T1000 (cell line): Measurements from ENCODE around the gene TREX2.

Experiments used
- DNase-seq: peaks from one replicate; lab custom pipeline; 2025; ENCODE audit warnings: mixed read lengths; lab: John Stamatoyannopoulos, UW

TREX2 gene

DNA sequence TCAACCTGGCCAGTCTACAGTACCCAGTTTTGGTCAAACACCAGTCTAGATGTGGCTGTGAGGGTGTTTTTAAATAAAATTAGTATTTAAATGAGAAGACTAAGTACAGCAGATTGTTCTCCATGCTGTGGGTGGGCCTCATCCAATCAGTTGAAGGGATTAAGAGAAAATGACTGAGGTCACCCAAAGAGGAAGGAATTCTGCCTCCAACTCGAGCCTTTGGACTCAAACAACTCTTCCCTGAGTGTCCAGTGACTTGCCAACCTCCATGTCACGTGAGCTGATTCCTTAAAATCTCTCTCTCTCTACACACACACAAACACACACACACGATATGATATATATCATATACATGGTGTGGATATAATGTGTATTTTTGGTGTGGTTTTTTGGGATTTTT is 10.0 kb downstream of the TREX2 start:
- no peak for DNase-seq

- no peak for DNase-seq
Measured at GRCh38 chrX:153434801-153435200, 11.1 kb downstream of the TREX2 start.

DNA sequence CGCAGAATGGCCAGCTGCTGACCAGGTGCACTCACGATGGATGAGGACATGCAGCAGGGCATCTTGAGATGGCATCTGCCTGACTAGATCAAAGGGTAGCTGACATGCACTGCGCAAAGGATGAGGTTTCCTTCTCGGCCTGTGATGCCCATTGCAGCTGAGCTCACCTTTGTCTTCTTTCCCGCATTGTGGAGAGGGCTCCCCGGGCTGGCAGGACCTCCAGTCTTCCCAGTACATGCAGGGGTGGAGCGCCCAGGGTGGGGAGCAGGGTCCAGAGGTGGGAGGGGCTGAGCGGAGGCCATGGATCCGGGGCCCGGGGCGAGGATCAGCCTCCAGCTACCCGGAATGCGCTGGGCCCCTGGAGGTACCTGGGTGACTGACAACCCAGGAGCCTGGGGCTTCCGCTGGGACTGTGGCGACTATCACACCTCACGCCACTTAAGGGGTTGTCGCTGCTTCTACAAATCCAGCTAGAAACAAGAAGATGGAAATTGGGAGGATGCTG is 12.0 kb downstream of the TREX2 start:
- no peak for DNase-seq

DNA sequence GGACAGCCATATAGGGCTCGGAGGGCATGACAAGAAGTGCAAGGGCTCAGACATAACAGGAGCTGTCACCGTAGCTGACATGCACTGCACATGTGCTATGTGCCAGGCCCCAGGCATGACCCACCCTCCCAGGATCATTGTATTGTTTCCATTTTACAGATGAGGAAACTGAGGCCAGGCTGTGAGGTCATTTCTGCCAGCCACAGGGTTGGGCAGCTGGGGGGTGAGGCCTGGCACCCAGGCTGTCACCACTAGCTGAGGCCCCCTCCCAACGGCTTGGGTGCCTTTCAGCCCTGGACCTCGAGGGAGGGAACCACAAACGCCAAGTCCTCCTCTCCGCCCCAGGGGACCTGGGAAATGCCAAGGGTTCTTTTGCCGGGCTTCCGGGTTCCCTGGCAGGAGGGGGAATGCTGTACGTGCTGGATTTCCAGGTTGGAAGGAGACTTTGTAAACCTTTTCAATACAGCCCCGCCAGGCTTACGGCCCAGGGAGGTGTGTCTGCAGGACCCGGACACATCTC is 12.6 kb downstream of the TREX2 start:
- no peak for DNase-seq

DNA sequence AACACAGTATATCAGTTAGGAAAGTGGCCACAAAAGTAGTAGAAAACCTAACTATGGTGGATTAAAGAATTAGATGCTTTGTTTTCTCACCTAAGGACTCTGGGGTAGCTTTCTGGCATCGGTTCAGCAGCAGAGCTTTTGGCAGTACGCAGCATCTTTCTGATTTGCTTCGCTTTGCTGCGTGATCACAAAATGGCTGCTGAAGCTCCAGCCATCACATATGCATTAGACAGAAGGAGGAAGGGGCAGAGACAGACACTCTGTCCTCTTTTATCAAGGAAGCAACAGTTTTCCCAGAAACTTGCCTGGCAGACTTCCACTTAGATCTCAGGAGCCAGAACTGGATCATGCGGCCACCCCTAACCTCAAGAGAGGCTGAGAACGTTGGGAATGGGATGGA is 15.1 kb downstream of the TREX2 start:
- no peak for DNase-seq

DNA sequence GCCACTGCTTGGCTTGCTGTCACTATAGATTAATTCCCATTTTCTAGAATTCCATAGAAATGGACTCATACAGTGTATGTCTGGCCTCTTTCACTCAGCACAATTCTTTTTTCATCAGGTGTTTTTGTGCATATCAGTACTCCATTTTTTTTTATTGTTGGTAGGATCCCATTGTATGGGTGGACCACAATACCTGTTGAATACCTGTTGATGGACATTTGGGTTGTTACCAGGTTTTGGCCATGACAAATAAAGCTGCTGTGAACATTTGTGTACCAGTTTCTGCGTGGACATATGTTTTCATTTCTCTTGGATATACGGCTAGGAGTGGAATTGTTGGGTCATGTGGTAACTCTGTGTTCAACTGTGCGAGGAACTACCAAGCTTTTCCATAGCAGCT is 19.7 kb downstream of the TREX2 start:
- DNase-seq: no peak

DNA sequence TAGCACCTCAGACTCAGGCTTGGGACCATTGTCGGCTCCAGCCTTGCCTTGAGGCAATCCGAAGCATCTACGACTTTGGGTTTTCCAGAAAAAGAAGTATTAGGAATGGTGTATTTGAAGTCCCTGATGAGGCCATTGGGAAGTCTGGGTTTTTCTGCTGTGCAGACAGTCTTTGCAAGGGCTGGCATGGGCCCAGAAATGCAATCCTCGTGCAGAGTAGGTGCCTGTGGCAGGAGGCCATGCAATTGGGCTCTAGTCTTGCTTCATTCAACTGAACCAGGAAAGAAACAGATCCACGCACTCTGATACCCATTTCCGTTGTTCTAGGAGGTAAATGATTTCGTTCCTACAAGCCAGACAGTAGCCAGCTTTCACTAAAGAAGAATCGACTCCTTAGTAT is 22.2 kb downstream of the TREX2 start:
- DNase-seq: no peak

GRCh38 chrX:153421856-153422255 is 24.0 kb downstream of the TREX2 start:
- no peak for DNase-seq

DNA sequence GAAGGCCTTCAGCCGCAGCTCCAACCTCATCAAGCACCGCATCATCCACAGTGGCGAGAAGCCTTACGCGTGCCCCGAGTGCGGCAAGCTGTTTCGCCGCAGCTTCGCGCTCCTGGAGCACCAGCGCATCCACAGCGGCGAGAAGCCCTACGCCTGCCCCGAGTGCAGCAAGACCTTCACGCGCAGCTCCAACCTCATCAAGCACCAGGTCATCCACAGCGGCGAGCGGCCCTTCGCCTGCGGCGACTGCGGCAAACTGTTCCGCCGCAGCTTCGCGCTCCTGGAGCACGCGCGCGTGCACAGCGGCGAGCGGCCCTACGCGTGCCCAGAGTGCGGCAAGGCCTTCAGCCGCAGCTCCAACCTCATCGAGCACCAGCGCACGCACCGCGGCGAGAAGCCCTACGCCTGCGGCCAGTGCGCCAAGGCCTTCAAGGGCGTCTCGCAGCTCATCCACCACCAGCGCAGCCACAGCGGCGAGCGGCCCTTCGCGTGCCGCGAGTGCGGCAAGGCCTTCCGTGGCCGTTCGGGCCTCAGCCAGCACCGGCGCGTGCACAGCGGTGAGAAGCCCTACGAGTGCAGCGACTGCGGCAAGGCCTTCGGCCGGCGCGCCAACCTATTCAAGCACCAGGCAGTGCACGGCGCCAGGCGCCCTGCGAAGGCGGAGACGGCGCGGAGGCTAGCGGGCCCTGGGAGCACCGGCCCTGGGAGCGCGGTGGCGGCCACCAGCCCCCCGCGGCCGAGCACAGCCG is 24.8 kb downstream of the TREX2 start:
- DNase-seq: no peak

GRCh38 chrX:153417637-153418036 is 28.2 kb downstream of the TREX2 start:
- DNase-seq: no peak

DNA sequence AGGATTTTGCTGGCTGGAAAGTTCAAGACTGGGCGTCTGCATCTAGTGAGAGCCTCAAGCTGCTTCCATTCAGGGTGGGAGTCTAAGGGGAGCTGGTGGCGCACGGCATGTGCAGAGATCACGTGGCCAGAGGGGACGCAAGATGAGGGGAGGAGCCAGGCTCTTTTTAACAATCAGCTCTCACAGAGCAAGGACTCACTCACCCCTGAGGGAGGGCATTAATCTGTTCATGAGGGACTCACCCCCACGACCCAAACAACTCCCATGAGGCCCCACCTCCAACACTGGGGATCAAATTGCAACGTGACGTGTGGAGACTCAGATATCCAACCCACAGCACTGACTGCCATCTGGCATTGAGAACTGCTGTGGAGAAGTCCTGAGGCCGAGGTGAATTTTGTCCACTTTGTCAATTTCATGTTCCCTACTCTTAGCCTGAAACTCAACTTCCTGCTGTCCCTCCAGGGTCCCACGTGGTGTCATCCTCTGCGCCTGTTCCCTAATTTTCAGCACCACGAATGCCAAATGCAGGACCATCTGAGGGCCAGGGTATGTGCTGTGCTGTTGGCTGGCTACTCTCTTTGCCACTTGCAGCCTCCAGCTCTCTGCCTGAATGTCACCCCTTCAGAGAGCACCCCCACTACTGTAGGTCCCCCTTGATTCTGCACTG is 28.9 kb downstream of the TREX2 start:
- DNase-seq: no peak

DNA sequence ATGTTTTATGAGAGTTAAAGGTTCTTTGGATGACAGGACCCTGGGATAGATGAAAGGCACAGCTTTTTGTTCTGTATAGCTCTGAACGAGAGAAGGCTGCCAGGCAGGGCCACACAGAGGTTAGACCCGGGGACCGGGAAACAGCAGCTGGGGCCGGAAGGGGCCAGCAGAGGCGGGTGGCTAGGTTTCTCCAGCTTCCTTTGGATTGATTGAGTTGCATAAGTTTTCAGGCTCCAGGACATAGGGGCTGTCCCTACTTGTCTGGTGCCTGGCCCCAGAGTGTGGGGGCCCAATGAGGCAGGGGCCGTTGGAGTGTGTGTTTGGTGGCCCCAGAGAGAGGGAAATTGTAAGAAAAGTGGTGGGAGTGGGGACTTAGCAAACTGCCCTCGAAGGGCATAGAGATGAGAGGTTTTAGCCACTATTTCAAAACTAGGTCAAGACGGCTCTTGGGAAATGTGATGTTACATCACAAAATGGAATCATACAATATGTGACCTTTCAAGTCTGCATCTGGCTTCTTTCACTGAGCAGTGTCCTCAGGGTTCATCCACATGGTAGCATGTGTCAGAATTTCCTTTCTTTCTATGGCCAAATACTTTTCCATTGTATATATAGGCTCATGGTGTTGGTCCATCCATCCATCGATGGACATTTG is 30.9 kb downstream of the TREX2 start:
- no peak for DNase-seq

GRCh38 chrX:153413731-153414130 is 32.1 kb downstream of the TREX2 start:
- DNase-seq: no peak

DNA sequence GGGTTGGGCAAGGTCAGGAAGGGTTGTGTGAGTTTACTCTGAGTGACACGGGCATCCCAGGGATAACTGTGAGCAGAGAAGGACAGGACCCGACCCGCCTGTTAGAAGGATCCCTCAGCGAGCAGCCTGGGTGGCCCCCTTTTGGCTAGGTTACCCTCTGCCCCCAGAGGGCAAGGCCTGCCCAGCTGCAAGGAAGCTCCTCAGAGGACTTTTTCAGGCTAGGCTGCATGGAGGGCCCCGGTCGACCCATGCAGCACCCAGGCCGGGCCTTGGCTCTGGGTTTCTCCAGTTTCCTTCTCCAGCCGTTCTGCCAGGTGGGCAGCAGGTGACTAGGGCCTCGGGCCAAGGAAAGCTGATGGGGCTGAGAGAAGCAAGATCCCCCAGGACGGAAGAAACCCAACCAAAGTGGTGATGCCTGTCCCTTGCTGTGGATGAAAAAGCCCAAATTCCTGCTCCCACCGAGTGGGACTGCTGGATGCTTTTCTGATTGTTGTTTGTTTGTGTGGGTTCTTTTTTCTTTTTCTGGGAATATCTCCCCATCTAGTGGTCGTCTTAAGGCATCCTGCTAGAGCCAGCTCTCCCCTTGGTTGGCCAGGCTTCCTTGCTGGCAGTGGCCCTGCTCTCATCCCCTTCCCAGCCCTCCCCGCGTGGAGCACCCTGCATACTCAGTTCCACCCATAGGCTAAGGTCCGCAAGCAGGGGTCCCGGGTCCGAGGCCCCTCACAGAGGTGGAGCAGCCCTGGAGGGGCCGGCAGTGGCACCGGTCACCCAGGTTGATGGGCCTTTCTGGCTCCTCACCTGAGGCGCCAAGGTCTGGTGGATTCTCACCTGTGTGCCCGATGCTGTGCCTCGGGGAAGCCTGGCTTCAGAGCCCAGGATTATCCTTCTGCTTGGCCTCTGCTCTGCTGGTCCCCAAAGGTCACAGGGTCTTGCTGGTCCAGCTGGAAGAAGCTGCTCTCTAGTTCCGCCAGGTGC is 32.8 kb downstream of the TREX2 start:
- DNase-seq: no peak

DNA sequence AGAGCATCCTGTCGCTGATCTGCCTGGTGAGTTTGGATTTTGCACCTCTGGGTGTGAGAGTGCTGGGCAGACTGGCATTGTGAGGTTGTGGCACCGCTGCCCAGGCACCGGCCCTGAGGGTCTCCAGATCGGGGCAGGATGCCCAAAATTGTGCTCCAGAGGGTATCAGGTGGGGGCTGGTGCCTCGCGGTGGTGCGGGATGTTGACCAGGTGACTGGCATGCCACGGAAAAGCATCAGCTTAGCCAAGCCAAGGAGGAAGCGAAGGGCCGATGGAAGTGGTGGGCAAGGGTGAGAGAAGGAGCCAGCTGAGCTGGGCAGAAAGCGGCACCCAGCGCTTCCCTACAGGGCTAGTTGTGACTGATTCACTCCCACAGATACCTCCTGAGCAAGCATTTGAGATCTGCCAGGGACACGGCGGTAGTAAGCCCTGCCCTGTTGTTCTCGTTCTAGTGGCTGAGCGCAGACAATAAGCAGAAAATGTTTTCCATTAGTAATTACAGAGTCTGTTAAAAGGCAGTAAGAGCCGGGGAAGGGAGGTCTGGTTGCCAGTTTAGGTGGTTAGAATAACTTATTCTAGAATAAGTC is 33.8 kb downstream of the TREX2 start:
- DNase-seq: no peak

GRCh38 chrX:153411255-153411987 is 34.4 kb downstream of the TREX2 start, which contains the start of gene ZFP92:
ZFP92 (plus strand) TSS chrX:153411472; CDS start chrX:153418323, 6,851 bp downstream.
- DNase-seq: no peak

GRCh38 chrX:153410888-153411254 is 35.0 kb downstream of the TREX2 start:
- DNase-seq: no peak

DNA sequence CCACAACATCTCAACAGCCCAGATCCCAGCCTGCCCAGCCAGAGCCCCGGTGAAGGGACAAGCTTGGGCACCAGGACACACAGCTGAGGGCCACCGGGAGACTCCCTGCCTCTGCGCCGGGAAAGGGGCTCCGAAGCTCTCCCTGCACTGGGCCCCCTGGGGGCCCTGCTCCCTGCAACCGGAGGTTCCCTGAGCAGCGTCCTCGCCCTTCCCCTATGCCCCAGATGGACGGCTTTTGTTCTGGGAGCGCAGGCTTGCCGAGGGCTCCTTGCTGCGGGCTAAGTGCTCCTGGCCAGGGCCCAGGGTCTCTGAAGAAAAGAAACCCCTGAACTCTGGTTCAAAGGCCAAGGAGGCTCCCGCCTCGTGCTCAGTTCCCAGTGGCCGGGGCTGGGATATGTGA is 35.5 kb downstream of the TREX2 start:
- no peak for DNase-seq

DNA sequence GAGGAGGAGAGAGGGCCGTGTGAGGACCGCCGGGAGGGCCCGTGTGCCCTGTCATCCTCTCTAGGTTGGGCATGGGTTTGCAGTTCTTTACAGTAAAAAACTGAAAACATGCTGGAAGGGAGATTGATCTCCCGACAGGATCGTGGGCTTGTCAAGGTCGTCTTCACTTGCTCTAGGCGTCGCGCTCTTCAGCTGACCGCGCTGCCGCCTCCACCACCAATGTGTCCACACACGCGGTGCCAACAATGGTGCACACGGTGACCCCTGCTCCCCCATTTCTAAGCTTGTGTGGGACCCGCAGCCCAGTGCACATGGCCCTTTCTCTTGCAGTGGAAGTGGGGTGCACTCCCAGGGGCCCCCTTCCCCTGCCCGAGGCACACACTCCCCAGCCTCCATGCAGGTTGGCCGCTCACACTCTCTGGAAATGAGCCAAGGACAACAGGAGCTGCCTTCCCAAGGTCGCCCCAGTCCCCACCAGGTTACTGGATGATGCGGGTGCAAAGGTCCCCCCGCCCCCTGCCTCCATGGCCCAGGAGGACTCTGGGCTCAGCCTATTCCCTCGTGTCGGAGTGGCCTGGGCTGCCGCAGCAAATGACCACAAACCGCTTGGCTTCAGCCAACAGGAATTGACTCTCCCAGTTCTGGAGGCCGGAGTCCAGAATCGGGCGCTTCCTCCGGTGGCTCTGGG is 36.3 kb downstream of the TREX2 start:
- no peak for DNase-seq

- no peak for DNase-seq
Measured at GRCh38 chrX:153408871-153409351, 36.9 kb downstream of the TREX2 start.
